AG04450 (cell line): Measurements from ENCODE around the gene CACNA1C. TPM values are rescaled to one million over a fixed set of nuclear protein-coding genes. Genes with fewer than 3 reads are reported as not detected.

Source experiments
- CTCF ChIA-PET: fragments of 300-600, 350-600 bp; formaldehyde crosslinking; extraction: SDS; loops from one replicate; lab custom pipeline; 2022; ENCODE audit warnings: antibody characterized with exemption, inconsistent platforms; lab: Charles Lee
- POLR2A ChIA-PET: fragments of 350-600 bp; formaldehyde crosslinking; extraction: SDS; loops from one replicate; lab custom pipeline; 2021; ENCODE audit warnings: antibody characterized with exemption, inconsistent platforms; lab: Yijun Ruan, JAX
- DNase-seq: peaks from one replicate; pipeline ENCODE4 v3.0.0-alpha.2; 2011; ENCODE audit warnings: low read depth, low spot score
- H3K27ac ChIP-seq: one replicate; pipeline ENCODE4 v1.5.1; 2012; ENCODE audit warnings: low read depth, low read length, control low read depth
- H3K27me3 ChIP-seq: one replicate; pipeline ENCODE4 v1.6.0; 2012; ENCODE audit warnings: low read length; ENCODE audit not compliant: control insufficient read depth, insufficient read depth
- H3K4me3 ChIP-seq: 2 replicates; pipeline ENCODE4 v1.5.1; 2011; ENCODE audit warnings: mild to moderate bottlenecking, low read depth, low read length, control low read depth
- H3K9me3 ChIP-seq: 2 replicates; pipeline ENCODE4 v1.5.1; 2012; ENCODE audit warnings: low read length; ENCODE audit not compliant: control insufficient read depth, insufficient read depth
- polyA plus RNA-seq: library from polyadenylated mRNA; depleted of rRNA; stranded (reverse); fragments of >200 nt; gene quantifications from 2 replicates; pipeline ENCODE4 v1.2.3, GENCODE V29; 2011
- TF ChIP-seq, protein P1 (sequence below): IDR thresholded peaks from 2 replicates; pipeline ENCODE4 v1.5.1; 2011; ENCODE audit warnings: low read depth, low read length, control low read depth, inconsistent platforms

CACNA1C gene
- polyA plus RNA-seq, 1 experiment: 5.9 TPM

DNA sequence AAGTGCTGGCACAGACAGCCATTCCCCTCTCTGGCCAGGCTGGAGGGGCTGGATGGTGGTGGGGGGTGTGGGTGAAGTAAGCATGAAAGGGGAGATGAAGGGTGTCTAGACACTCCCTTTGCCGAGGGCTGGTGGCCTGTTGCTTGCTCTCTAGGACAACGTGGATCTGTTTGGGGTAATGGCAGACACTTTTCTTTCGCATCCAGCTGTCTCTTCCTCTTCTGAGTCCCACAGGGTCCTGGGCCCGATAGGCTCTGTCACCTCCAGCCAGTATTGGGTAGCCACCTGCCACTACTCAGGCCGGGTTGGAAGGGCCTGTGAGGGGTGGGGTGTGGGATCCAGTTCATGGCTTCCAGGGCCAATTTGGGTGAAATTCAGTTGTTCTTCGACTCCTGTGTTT lies 218.1 kb downstream of the CACNA1C start:
- CTCF ChIA-PET: no interaction called here
- H3K27ac ChIP-seq: no peak overlapping the region

DNA sequence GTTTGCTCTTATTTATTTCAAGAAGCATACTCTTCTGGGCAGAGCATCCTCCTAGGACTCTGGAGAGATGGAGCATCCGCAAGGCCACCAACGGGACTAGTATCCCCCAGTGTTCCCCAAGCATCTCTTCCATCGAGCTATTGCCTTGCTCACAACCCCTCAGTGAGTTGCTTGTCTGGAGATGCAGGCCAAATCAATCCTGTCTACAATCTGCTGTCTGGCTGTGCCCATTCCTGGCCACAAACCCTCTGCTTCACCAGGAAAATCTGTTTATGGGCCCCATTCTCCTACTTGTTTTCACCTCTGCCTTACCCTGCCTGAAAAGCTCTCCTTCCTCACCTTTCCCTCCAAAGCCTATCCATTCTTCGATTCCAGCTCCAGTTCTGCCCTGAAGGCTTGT lies 219.2 kb downstream of the CACNA1C start:
- Histone ChIP-seq H3K27me3 (no peaks in the 10 kb centered on the region), H3K9me3 (no peaks in the 10 kb centered on the region; the same call in 1 of the 2 replicates), H3K27ac (no peak overlapping the region), H3K4me3 (no peak overlapping the region)
- TF ChIP-seq, protein P1, sequence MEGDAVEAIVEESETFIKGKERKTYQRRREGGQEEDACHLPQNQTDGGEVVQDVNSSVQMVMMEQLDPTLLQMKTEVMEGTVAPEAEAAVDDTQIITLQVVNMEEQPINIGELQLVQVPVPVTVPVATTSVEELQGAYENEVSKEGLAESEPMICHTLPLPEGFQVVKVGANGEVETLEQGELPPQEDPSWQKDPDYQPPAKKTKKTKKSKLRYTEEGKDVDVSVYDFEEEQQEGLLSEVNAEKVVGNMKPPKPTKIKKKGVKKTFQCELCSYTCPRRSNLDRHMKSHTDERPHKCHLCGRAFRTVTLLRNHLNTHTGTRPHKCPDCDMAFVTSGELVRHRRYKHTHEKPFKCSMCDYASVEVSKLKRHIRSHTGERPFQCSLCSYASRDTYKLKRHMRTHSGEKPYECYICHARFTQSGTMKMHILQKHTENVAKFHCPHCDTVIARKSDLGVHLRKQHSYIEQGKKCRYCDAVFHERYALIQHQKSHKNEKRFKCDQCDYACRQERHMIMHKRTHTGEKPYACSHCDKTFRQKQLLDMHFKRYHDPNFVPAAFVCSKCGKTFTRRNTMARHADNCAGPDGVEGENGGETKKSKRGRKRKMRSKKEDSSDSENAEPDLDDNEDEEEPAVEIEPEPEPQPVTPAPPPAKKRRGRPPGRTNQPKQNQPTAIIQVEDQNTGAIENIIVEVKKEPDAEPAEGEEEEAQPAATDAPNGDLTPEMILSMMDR: no peak
- POLR2A ChIA-PET: no interaction called here
- CTCF ChIA-PET: interaction anchor here (1.2 kb wide), 1 partner anchor 215 kb away, joined by 3 read pairs; no protein-coding TSS in a partner anchor
- DNase-seq: no peak

More for the DNA sequence above, 218.1 kb downstream of the CACNA1C start:
- DNase-seq: no peak
- Histone ChIP-seq H3K9me3 (no peaks in the 10 kb centered on the region; the same call in 1 of the 2 replicates), H3K4me3 (no peak overlapping the region), H3K27me3 (no peaks in the 10 kb centered on the region)
- POLR2A ChIA-PET: no interaction called here
- TF ChIP-seq, protein P1: no peak

DNA sequence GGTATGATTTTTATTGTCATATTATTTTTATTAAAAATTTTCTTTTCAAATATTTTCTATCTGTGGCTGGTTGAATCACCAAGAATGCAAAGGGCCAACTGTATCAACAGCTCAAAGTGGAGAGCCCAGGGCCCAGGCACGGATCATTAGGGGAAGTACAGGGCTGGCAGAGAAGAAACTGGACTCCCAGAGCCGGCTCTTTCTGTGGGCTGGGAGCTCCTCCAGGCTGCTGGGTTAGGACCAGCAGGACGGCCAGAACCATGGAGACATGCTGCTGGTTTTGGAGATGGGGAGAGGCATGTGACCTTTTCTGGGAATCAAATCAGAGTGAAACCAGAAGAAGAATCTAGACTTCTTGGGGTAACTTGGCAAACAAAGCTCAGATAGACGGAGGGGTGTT lies 220.5 kb downstream of the CACNA1C start:
- TF ChIP-seq, protein P1: peak; percentile 55
- Histone ChIP-seq H3K4me3 (no peak overlapping the region), H3K27ac (peak overlapping the region; percentile 21), H3K27me3 (no peaks in the 10 kb centered on the region), H3K9me3 (no peaks in the 10 kb centered on the region; the same call in 1 of the 2 replicates)
- no peak for DNase-seq
- POLR2A ChIA-PET: interaction anchor here (2.1 kb wide), 1 partner anchor 9 kb away, joined by 4 read pairs; no protein-coding TSS in a partner anchor
- CTCF ChIA-PET: interaction anchor here (0.6 to 1.6 kb wide), 4 partner anchors 14 to 310 kb away, joined by 3 to 4 read pairs (median 3); no protein-coding TSS in a partner anchor

DNA sequence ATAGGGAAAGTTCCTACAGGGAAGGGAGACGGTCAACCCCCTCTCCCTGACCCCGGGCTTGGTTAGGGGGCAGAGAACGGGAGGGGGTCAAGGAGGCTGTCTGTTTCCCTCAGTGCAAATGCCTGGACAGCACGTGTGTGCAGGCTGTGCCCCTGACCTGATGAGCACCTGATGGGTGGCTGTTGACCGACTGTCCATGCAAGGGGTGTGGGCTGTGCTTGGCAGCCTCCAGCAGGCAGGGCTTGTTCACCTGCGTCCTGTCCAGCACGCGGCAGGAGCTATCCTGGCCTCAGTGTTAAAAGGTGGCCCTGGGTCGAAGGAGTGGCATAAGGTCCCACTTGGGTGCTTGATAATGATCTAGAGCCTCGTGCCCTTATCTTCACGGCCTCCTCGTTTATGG lies 221.0 kb downstream of the CACNA1C start:
- POLR2A ChIA-PET: interaction anchor here (0.6 to 2.1 kb wide), 2 partner anchors 9 to 10 kb away, joined by 4 to 7 read pairs; no protein-coding TSS in a partner anchor
- TF ChIP-seq, protein P1: no peak

DNA sequence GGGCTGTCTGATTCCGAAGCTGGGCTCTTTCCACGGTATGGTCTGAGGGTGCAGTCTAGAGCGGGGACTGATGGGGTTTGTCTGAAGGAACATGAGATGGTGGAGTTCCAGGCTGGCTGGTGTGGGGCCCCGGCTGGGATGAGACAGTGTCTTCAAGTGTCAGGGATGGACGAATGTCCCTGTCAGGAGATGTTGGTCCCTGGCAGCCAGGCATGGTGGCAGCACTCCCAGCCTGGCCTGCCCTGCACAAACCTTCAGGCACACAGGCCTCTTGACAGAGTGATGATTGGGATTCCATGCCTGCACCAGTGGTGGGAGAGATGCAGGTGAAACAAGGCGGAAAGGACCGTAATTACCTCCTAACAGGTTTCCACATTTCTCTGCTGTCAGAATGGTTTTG lies 221.9 kb downstream of the CACNA1C start:
- ChIA-PET POLR2A (interaction anchor here (2.1 kb wide), 1 partner anchor 10 kb away, joined by 4 read pairs; no protein-coding TSS in a partner anchor), CTCF (interaction anchor here (0.6 kb wide), 1 partner anchor 90 kb away, joined by 3 read pairs; no protein-coding TSS in a partner anchor)
- no peak overlapping the region for H3K27ac ChIP-seq
- no peak overlapping the region for H3K4me3 ChIP-seq
- no peaks in the 10 kb centered on the region; the same call in 1 of the 2 replicates for H3K9me3 ChIP-seq
- H3K27me3 ChIP-seq: no peaks in the 10 kb centered on the region
- no peak for DNase-seq
- TF ChIP-seq, protein P1: no peak

More for the DNA sequence above, 221.0 kb downstream of the CACNA1C start:
- CTCF ChIA-PET: interaction anchor here (1.6 kb wide), 1 partner anchor 309 kb away, joined by 4 read pairs; no protein-coding TSS in a partner anchor
- H3K4me3 ChIP-seq: no peak overlapping the region
- H3K27ac ChIP-seq: no peak overlapping the region
- no peaks in the 10 kb centered on the region; the same call in 1 of the 2 replicates for H3K9me3 ChIP-seq
- H3K27me3 ChIP-seq: no peaks in the 10 kb centered on the region
- no peak for DNase-seq
